ENCODE data around the gene TEAD1.

The TEAD1 gene

GRCh38 chr11:12686246-12687060 lies 12.2 kb downstream of the TEAD1 start:
- DNase-seq (ENCODE audit: low spot score), result no peak

DNA sequence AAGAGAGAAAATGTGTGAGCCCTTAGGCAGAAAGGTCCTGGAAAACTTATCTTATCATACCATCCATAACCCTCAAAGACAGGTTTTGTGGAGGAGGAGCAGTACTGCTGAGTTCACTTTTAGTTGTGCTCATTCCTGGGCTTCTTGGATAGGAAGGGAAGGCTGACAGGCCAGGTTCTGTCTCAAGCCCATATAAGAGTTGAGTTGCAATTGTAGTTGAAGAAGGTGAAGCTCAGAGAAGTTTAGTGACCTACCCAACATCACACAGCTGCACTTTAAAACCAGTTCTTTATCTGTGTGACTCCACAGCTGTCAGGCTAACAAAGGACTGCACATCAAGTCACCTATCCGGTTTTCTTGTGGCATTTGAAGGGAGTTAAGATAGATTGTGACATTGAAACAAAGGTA lies 13.0 kb downstream of the TEAD1 start:
- no peak for DNase-seq (ENCODE audit: low spot score)

DNA sequence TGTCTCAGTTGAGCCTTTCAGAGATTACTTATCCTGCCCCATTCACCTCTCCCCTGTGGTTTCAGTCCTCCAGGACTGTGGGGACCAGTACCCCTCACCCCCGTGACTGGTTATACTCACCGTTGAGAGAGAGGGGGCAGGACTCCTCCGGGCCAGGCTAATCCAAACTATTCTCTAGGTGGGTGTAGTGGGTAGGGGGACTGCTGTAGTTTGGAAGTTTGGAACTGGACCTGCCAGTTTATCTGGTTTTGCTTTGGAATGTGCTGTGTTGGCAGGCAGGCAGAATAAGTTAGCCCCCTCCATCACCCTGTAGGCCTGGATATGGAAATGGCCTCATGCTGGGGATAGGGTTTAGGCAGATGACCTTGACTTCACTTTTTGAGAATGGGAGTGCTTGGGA lies 13.5 kb downstream of the TEAD1 start:
- no peak for DNase-seq (ENCODE audit: low spot score)

DNA sequence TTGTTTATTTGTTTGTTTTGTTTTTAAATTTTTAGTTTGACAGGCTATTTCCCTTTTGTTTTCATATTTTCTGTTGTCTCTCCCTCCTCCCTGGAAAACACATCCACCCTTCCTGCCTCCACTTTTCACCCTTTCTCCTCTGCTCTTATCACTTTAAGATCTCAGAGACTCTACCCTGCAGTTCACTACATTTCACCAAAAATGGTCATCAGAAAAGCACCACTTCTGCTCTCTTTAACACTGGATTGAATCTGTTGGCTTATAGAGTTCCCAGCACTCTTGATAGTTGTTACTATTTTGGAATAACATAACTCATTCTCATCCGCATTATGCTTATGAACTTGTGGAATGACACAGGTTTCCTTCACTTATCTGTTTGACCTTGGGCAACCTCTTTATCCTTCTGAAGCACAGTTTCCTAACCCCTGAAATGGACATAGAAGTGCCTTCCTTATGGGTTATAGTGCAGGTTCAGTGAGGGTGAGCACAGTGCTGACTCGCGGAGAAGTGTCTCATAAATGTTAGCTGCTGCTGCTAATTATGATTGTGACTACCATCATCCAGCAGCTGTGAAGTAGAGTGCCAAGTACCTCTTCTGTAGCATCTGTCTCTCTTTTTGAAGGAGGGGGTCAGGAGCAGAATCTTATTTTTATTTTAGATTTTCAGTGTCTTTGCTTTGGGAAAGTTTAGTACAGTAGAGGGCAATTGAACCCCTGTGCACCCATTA lies 15.0 kb downstream of the TEAD1 start:
- no peak for DNase-seq (ENCODE audit: low spot score)

DNA sequence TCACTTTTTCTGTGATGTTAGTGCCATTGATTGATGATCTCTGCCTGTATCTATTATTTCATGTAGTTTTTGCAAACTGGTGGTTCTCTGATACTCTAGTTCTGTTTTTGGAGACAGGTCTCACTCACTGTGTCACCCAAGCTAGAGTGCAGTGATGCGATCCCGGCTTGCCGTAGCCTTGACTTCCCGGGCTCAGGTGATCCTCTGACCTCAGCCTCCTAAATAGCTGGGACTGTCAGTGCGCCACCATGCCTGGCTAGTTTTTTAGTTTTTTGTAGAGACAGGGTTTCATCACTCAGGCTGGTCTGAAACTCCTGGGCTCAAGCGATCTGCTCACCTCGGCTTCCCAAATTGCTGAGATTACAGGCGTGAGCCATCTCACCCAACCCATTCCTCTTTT lies 16.4 kb downstream of the TEAD1 start:
- no peak for DNase-seq (ENCODE audit: low spot score)

- no peak for DNase-seq (ENCODE audit: low spot score)
Measured at GRCh38 chr11:12691473-12691872, 17.3 kb downstream of the TEAD1 start.

DNA sequence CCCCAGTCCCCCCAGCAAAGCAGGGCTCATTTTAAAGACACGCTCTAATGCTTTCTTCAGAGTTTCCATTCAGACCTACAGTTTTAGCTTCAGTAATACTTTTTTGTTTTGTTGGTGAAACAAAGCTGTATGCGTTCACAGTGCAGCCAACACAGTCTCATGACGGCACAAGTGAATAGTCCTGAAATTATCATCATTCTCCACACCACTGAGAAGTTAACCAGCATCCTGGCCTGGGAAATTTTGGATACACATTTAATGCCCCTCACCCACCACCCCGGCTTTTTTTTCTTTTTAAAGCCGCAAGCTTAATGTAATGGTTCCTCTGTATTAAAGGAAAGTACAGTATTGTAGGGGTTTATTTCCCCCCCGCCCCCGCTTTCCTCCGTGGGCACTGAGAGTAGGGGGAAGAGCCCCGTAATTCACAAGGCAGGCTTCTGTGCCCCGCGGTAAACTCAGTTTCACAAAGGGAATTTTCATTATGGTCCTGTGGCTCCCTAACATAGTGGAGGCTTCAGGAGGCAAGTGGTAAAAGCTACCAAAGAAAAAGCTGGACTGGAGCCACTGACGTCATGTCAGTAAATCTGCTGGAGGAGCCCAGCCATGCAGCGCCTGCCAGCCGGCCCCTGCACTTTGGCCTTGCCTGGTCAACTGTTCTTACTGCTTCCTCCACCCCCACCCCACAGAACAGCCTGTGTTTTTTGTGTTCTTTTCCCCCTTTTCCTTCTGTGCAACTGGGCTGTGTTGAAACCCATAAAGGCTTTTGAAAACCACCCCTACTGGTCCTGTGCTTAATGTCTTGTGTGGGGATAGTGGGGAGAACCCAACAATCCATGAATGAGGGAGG lies 18.2 kb downstream of the TEAD1 start:
- no peak for DNase-seq (ENCODE audit: low spot score)

DNA sequence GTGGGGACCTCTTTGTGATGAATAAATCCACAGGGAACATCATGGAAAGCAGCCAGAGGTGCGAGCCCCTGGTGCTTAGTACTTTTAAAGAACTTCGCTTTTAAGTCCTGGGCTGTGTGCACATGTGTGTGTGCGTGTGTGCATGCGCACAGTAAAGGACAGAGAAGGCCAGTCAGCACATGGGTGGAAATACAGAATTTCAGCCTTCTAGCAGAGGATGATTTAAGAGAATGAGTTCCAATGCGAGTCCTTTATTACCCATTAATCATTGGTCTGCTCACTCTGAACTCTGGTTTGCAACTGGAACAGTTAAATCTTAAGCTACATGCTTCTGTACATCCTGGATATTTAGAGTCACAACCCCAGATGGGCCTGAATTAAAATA lies 18.9 kb downstream of the TEAD1 start:
- no peak for DNase-seq (ENCODE audit: low spot score)

- peak; percentile 65 for DNase-seq (ENCODE audit: low spot score)
Measured at GRCh38 chr11:12693479-12694182, 19.4 kb downstream of the TEAD1 start.

DNA sequence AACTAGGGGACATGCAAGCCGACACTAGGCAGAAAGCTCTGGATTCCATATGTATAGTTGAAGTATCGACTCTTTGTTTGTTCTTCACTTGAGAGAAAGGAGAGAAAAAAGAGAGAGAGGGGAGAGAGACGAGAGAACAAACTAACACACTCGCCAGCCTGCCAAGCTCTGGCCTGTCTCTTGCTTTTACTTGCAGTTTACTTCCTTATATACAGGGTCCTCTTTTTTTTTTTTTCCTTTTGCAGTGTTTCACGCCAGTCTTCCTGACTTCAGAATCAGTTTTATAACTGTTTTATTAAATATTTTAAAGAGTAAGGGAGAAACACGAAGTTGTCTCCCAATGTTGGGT lies 19.9 kb downstream of the TEAD1 start:
- DNase-seq (ENCODE audit: low spot score), result no peak

DNA sequence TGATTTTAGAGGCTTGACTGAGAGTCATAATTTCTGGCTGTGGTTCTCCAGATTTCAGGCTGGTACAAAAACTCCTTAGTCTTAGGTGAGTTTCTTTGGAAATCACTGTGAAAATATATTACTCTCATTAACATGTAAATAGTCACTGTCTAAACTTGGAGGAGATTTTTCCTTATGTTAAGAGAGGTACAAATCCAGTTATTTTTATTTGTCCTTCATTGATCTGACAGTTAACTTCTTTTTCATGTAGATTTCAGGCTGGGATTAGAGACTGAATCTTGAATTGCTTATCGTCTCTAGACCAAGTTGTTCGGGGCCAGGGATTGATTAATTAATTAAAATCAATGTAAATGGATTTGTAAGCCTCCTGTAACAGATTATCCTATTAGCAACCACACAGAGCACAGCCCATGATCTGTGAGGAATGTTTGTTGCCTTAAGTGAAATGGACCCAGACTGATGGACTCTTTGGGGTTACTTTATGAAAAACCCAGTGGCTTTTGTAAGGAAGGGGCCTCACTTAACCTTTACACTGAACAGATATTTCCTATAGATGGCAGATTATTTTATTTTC lies 21.1 kb downstream of the TEAD1 start:
- DNase-seq (ENCODE audit: low spot score), result no peak

- no peak for DNase-seq (ENCODE audit: low spot score)
Measured at GRCh38 chr11:12695873-12696272, 21.7 kb downstream of the TEAD1 start.

GRCh38 chr11:12696911-12697581 lies 22.8 kb downstream of the TEAD1 start:
- no peak for DNase-seq (ENCODE audit: low spot score)

GRCh38 chr11:12698048-12698447 lies 23.8 kb downstream of the TEAD1 start:
- DNase-seq (ENCODE audit: low spot score), result no peak

- no peak for DNase-seq (ENCODE audit: low spot score)
Measured at GRCh38 chr11:12701811-12702592, 27.8 kb downstream of the TEAD1 start.

DNA sequence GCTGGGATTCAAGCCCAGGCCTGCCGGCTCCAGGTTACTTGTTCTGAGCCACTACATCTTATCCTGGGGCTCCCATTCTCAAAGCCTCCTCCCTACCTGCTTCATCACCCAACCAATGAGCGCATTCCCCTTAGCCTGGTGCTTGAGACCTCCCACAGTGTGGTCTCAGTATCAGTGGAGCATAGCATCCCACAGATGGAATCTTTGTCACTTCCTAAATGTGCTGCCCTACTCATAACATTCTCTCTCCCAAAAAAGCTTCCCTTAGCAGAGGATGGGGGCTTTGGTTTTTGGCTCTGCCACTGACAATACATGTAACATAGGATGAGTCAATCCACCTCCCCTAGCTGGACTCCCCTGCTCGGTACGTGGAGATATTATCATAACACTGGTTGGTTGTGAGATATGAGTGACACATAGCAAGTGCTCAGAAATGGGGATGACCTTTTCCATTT lies 28.8 kb downstream of the TEAD1 start:
- DNase-seq (ENCODE audit: low spot score), result no peak

DNA sequence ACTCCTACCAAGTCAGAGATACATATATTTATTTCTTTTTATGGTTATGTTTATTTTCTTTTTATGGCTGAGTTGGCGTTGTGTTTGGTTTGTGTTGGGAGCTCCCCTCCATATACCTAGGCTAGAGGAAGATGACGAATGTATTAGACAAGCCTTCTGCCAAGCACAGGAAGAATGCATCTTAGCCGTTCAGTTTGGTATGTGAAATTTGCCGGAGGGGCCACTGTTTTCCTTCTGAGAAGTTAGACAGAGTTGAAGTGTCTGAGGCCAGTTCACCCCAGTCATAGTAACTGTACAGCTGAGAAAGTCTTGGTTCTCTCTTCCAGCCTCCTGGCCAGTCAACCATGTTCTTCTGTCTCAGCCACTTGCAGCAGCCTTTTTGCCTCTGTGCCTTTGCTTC lies 29.8 kb downstream of the TEAD1 start:
- peak; percentile 41 for DNase-seq (ENCODE audit: low spot score)

- no peak for DNase-seq (ENCODE audit: low spot score)
Measured at GRCh38 chr11:12705874-12706273, 31.7 kb downstream of the TEAD1 start.

DNA sequence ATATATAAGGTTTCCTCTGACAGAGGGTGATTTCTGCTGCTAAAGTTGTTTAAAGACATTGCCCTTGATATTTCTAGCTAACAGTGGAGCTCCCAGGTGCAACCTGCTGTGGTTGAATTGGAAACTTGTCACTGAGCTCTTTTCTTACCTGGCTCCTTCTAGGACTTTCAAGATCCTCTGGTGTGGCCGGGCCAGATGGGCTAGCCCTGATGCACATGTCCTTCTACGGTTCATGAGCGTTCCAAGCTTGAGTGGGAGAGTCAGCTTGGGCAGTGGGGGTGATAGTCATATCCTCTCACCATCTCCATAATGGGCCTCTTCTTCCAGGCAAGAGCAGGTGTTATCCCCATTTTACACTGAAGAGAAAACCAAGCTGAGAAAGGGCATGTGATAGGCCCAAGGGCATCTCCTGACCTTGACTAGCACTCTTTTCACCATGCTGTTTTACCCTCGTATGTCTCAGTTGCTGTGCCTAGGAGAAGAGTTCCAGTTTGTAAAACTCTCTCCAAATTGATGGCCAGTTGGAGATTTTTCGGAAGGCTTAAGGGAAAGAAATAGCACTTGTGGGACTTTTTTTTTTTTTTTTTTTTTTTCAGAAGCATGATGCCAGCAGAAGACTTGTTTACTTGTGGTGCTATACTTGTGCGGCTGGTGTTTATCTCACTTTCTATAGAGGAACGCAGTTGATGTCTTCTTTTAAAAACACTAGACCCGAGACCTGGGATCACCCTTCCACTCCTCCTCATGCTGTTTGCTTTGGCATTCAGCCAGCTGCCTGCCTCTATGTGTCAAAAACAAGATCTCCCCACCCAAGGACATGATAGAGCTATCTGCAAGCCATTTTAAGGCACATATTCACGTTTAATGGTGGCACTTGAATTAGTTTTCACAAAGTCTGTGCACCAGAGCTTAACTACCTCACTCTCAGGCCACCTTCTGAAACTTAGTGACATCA lies 32.6 kb downstream of the TEAD1 start:
- DNase-seq (ENCODE audit: low spot score), result no peak
